Measurements from ENCODE around the gene SPNS3.

Gene SPNS3

GRCh38 chr17:4436381-4436780 is 2.6 kb downstream of the SPNS3 start:
- no peak for DNase-seq

GRCh38 chr17:4436846-4437245 is 3.1 kb downstream of the SPNS3 start:
- DNase-seq = no peak

- DNase-seq = no peak
These were observed 4.6 kb downstream of the SPNS3 start for GRCh38 chr17:4438162-4438944.

- DNase-seq = no peak
These were observed 6.3 kb downstream of the SPNS3 start for GRCh38 chr17:4440021-4440420.

GRCh38 chr17:4440690-4441686 is 7.2 kb downstream of the SPNS3 start:
- no peak for DNase-seq

- DNase-seq = no peak
These were observed 8.8 kb downstream of the SPNS3 start for GRCh38 chr17:4442582-4442981.

- no peak for DNase-seq
These were observed 9.7 kb downstream of the SPNS3 start for GRCh38 chr17:4443476-4443875.

- peak; percentile 11 for DNase-seq
These were observed 11.2 kb downstream of the SPNS3 start for GRCh38 chr17:4444782-4445473.

GRCh38 chr17:4445731-4446130 is 12.0 kb downstream of the SPNS3 start:
- no peak for DNase-seq

GRCh38 chr17:4446326-4447071 is 12.8 kb downstream of the SPNS3 start:
- no peak for DNase-seq

GRCh38 chr17:4448197-4448980 is 14.6 kb downstream of the SPNS3 start:
- DNase-seq = no peak

- no peak for DNase-seq
These were observed 16.0 kb downstream of the SPNS3 start for GRCh38 chr17:4449736-4450135.

GRCh38 chr17:4450710-4451316 is 17.1 kb downstream of the SPNS3 start:
- DNase-seq = no peak

GRCh38 chr17:4453812-4454591 is 20.3 kb downstream of the SPNS3 start:
- no peak for DNase-seq

- DNase-seq = no peak
These were observed 26.9 kb downstream of the SPNS3 start for GRCh38 chr17:4460661-4461060.

- no peak for DNase-seq
These were observed 30.2 kb downstream of the SPNS3 start for GRCh38 chr17:4463818-4464476.

GRCh38 chr17:4465786-4466185 is 32.0 kb downstream of the SPNS3 start:
- DNase-seq = no peak

GRCh38 chr17:4467287-4467686 is 33.5 kb downstream of the SPNS3 start:
- DNase-seq = no peak

- DNase-seq = no peak
These were observed 35.8 kb downstream of the SPNS3 start for GRCh38 chr17:4469552-4469951.

- DNase-seq = no peak
These were observed 38.5 kb downstream of the SPNS3 start for GRCh38 chr17:4472286-4472685.
